ENCODE measurements around the gene ABTB2.

ABTB2 gene

DNA sequence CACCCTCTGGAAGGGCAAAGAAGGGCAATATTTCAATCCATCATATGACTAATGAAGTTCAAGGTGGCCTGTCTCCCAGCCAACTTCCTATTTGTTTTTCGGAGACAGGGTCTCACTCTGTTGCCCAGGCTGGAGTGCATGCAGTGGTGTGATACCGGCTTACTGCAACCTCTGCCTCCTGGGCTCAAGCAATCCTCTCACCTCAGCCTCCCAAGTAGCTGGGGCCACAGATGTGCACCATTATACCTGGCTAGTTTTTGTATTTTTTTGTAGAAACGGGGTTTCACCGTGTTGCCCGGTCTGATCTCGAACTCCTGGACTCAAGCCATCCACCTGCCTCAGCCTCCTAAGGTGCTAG is 13.4 kb downstream of the ABTB2 start:
- in situ Hi-C loops (cut with HindIII; ENCODE audit: low sequenced_read_pairs): no loop called here

DNA sequence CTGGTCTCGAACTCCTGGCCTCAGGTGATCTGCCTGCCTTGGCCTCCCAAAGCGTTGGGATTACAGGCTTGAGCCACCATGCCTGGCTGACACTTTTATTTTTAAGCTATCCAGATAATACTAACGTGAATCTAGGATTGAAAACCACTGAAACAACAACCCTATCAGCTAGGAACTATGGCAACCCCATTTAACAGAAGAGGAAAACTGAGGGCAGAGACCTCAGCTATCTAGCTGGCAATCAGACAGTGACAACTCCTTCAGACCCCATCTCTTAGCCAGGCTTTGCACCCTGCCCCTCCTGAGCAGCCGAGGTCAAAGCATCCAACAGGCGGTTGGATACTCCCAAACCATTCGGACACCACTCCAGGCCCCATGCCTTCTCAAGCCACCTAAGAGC is 14.1 kb downstream of the ABTB2 start:
- in situ Hi-C loops (cut with HindIII; ENCODE audit: low sequenced_read_pairs): no loop called here

DNA sequence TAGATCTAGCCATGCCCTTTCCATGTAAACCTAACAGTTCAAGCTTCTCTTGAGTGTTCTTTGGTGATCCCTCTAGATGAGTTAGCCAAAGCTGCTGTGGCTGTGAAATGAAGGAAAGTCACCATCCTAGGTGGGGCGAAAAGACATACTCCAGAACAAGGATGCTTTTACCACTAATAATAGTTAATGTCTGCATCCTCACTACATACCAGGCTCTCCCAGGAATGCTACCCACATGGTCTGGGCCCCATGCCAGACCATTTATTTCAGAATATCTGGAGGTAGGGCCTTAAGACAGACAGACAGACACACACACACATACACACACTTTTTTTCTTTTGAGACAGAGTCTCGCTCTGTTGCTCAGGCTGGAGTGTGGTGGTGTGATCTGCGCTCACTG is 14.7 kb downstream of the ABTB2 start:
- in situ Hi-C loops (cut with HindIII; ENCODE audit: low sequenced_read_pairs): no loop called here

DNA sequence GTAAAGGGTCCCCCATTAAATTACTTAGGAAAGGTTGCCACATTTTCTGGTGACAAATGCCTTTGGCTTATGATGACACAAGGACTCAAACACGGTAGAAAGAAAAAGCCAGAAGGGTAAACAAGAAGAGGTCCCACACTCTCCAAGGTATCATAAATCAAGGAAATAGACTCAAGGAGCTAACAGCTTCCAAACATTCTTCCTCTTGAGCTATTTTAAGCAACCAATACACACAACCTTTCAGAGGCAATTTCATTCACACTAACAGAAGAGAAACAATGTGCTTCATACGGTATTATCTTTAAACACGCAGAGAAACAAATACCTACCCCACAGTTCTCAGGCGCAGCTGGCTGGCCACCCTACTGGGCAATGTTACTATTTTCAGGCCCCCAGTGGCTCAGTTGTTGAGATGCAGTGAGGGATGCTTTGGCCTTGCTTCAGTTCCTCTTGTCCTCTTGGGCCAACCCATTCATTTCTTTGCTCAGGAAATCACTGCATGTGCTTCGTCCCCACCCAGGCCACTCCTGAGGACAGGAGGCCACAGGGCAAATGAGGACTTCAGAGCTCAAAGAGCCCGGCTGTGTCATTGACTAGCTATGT is 15.8 kb downstream of the ABTB2 start:
- in situ Hi-C loops (cut with HindIII; ENCODE audit: low sequenced_read_pairs): no loop called here

DNA sequence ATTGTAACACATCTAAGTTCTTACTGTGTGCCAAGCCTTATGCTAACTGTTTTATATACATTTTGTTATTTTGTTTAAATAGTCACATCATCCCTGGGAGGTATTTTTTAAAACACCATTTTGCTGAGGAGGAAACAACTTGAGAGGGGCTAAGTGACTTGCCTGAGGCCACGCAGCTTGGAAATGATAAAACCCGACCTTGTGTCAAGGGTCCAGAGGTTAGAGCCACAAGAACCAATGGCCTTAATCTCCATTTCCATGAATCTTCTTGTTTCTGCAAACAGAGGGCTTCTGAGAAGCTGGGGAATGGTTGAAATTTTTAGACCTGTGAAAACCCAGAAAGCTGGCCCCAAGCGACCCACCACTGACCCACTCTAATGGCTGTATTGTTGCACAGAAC is 16.7 kb downstream of the ABTB2 start:
- in situ Hi-C loops (cut with HindIII; ENCODE audit: low sequenced_read_pairs): no loop called here

DNA sequence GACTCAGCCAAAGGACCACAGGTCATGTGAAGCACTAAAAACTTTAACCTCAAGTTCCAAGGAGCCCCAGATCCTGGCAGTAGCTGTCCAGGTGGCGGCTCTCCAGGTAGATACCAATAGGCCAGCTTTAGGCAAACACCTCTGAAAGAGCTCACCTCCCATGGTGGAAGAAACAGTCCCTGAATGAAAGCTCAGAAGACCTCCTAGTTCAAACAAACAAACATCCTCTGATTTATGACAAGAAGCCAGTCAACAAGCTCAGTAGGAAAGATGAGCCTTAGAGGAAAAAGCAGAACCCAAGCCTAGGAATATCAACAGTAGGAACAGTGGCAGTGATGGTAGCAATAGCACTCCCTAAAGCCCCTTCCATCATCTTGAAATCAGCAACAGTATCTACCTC is 17.2 kb downstream of the ABTB2 start:
- in situ Hi-C loops (cut with HindIII; ENCODE audit: low sequenced_read_pairs): no loop called here

DNA sequence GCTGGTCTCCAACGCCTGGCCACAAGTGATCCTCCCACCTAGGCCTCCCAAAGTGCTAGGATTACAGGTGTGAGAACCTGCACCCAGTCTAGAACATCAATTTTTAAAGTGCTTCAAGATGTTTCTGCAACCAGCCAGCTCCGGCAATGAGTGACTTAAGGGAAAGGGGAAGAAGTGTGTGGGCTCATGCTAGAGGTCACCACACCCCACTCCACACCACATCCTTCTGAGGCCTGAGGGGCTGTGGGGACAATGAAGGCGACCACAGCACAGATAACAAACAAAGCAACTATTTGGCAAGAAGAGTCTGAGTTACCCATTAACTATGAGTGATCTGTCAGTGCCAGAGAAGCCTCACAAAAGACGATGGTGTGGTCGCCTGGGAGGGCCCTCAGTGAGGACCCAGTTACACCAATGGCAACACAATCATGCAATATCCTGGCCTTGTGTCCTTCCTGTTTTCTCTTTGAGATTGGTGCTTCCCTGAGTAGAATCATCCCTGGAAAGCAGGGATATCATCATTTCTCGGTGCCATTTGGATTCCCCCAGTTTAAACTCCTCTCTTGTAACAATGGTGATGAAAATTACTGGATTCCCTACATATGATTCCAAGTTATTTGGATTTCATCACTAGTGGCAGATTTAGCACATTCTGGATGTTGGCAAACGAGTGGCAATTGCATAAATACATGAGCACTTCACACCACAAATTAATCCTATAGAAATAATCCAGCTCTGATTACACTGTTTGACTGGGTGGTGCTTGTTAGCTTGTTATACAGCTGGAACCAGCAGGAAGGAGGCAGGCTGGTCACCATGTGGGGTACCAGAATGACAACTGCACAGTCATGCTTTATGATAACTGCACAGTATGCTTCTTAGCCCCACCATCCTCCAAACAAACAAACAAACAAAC is 18.4 kb downstream of the ABTB2 start:
- in situ Hi-C loops (cut with HindIII; ENCODE audit: low sequenced_read_pairs): no loop called here

DNA sequence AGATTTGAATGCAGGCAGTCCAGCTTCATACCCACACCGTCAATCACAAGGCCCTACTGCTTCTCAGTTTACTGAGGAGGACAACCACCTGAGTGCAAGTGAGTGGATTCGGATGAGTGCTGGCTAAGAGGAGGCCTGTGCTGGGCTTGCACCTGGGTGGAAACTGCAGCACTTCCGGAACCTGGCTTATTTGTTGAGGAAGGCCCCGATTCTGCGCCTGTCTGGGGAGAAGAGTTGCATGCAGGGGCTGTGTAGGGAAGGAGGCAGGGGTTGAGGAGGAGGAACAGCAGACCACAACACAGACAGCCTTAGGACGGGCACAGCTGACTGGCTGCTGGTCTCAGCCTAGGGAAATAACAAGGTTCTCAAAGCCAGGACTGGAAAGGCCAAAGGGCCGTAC is 20.8 kb downstream of the ABTB2 start:
- in situ Hi-C loops (cut with HindIII; ENCODE audit: low sequenced_read_pairs): no loop called here

DNA sequence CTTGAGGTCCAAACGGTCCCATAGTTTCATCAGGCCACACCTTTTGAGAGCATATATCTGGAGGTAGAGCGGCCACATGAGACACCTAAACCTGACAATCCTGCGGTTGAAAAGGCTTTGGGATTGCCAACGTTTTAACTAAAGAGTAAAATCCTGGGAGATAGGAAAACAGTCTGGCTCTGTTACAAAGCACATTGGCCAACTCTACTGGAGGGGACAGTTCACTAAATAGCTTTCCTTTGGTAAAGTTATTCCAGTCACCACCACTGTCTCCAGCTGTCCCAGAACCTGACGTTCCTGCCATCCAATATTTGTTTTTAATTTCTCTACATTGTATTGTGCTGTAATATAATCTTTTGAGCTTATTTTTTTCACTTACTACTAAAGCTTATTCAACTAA is 22.0 kb downstream of the ABTB2 start:
- in situ Hi-C loops (cut with HindIII; ENCODE audit: low sequenced_read_pairs): no loop called here

DNA sequence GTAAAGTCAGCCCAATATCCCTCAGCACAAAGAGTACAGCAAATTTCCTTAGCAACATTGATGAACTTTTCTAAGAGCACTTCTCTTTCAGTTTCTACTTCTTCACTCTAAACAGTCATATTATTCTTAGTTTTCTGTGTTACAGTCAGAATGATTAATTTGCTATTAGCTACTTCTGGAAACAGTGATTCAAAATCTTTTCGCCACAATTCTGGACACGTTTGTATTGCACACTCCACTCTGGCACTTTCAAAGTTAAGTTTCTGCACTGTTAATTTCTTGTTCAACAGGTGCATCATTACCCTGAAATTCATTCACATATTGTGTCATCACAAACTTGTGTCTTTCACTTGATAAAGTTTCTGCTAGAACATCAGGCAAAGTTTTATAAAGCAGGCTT is 22.5 kb downstream of the ABTB2 start:
- in situ Hi-C loops (cut with HindIII; ENCODE audit: low sequenced_read_pairs): no loop called here

DNA sequence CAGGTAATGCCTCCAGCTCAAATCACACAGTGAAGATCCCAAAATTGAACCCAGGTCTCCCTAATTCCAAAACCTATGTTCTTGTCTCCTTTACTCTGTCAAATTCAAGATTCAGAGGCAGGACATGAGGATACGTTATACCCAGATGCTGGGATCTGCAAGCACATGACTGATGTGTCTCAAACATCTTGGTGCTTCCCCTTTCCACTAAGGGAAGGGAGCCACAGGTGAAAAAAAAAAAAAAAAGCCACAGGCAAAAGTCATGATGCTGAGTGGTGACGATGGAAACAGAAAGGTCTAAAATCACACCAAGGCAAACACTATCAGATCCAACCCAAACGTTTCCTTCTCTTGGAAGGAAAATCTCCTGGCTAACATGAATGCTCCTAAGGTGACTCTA is 24.0 kb downstream of the ABTB2 start:
- in situ Hi-C loops (cut with HindIII; ENCODE audit: low sequenced_read_pairs): no loop called here

DNA sequence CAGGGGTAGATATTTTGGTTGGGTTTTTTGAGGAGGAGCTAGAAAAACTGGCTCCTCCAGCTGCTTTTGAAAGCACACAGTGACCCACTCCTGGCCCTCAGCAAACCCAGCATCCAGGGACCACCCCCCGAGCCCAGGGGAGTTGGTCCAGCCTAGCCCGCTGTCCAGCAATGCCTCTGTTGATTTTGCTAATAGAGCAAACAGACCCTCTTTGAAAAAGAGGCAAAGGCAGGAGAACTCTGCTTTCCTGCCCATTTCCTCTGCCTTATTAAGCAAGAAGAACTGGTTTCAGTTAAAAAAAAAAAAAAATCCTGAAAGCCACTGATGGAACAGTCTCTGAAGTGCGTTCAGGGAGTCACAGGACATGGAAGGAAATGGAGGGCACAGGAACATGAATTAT is 25.3 kb downstream of the ABTB2 start:
- in situ Hi-C loops (cut with HindIII; ENCODE audit: low sequenced_read_pairs): no loop called here

DNA sequence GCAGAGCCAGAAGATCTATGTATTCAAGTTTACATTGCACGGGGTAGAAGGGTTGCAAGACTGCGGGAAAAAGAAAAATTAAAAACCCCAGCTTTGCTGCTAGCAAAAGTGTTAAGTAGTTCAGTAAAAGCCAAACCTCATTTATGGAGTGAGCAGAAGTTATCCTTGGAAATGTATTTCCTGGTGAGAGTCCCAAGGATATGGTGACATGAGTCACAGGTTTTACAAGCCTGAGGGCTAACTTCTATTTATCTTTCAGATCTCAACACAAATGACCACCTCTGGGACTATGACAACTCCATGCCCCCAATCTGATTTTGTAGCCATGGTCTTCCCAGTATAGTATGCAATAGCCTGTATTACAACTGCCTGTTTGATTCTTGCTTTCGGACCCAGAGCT is 26.1 kb downstream of the ABTB2 start:
- in situ Hi-C loops (cut with HindIII; ENCODE audit: low sequenced_read_pairs): no loop called here

DNA sequence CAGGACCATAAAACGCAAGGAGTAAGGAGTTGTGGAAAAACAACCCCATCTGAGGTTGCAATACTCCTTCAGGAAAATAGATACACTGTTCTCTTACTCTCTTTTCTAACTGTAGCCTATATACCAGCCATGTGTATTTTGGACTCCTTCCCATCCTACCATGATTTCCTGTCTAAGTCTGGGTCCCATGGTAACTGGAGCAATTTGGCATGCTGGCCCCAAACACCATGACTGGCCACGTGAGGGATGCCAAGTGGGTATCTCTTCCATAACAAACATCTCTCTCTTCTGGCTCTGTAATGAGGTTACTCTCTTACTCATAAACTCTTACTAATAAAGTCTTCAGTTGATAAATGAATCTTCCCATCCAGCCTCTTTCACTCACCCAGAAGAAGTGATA is 26.5 kb downstream of the ABTB2 start:
- in situ Hi-C loops (cut with HindIII; ENCODE audit: low sequenced_read_pairs): no loop called here

DNA sequence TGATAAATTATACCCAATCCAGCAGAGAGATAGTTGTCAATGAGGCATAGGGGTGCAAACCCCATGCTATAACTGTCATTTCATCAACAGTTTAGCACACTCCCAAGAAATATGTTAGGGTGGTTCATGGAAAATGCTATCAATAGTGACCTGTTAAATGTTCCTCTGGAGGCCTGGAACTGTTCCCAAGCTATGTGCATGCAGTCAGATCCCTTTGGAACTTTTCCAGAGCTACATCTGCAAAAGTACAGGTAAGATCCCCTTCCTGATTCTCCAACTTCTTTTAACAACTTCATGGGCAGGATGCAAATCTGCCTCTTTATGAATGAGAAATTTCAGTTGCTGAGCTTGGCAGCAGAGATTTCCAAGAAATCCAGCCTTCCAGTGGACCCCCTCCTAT is 27.2 kb downstream of the ABTB2 start:
- in situ Hi-C loops (cut with HindIII; ENCODE audit: low sequenced_read_pairs): no loop called here

DNA sequence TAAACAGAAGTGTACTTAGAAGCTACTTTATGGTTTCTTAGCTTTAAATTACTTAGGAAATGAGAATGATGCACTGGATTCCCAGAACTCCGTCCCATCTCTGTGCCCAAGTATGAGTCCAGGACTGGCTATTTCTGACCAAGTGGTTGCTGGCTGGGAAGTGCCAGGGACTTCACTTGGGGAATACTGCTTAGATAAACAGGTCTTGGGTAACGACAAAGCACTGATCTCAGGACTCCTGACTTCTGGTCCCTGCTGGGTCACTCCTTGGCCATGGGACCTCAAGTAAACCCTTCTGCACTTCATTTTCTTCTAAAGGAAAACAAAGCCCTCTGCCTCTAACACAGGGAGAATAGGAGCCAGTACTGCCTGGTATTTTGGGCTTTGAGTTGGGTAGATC is 27.9 kb downstream of the ABTB2 start:
- in situ Hi-C loops (cut with HindIII; ENCODE audit: low sequenced_read_pairs): no loop called here

DNA sequence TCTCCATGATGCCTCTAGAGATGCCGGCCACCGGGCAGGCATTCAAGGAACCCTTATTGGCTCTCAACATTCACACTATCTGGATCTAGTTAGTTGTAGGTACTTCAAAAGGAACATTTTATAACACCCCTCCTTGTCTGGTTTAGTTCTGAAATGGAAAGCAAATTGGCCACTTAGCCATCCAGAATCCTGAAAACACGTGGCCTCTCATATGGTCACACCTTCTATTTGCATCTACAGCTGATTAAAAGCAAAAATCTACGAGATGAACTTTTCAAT is 29.2 kb downstream of the ABTB2 start:
- in situ Hi-C loops (cut with HindIII; ENCODE audit: low sequenced_read_pairs): no loop called here

DNA sequence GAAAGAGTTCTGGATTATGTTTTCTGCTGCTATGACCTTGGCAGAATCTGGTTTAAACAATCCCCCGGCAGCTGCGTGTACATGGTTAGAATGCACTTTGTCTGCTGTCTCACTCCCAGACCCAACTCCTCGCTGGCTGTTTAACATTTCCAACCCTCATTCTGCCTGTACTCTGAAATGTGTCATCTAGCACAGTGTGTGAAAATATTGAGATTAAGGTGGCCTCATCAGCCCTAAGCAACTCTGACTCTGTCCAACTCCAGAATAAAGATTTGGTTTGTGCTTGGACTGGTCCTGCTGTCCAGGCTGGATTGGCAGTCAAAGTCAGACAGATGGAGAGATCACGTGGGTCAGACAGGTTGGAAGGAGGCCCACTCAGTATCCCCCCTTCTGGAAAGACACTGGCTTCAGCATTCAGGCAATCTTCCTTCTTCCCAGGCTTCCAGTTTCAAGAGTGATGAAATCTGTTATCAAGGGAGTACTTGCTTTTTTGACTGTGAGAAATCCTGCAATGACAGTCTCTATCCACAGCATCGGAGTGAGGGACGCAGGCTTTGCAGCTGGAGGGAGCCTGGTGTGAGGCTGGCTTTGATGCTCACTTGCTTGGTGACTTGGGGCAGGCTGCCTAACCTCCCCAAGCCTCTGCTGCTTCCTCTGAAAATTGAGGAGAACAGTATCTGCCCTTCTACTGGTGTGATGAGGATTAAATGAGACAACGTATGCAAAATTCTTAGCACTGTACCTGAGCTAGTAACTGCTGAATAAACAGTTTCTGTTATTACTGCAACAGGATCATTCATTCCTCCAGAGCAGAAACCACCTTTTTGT is 29.8 kb downstream of the ABTB2 start:
- in situ Hi-C loops (cut with HindIII; ENCODE audit: low sequenced_read_pairs): no loop called here

DNA sequence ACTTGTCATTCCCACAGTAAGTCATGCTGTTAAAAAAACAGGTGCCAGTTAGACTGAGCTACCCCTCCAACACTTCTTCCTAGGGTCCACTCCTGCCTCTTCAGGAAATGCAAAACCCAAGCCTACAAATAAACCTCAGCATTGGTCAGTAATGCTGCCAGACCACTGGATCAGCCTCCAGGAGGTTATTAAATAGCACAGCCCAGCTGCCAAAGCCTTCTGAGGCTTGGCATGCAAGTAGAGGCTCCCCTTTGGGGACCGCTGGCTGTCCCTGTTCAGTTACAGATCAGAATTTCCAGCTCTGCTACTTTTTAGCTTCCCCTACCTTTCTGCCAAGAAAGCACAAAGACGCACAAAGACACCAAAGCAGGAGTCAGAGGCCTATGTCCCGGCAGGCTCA is 33.3 kb downstream of the ABTB2 start:
- in situ Hi-C loops (cut with HindIII; ENCODE audit: low sequenced_read_pairs): no loop called here

DNA sequence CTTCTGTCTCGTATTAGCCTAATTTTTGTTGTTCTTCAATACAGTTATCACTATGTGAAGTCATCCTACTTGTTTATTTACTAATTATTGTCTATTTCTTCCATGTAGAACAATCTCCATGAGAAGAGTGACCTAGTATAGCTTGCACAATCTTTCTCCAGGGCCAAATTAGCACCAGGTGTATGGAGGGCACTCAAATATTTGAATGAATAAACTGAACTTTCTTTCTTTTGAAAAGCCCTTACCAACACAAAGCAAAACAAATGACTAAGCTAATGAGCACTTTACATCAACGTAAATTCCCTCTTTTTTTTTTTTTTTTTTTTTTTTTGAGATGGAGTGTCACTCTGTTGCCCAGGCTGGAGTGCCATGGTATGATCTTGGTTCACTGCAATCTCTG is 34.2 kb downstream of the ABTB2 start:
- in situ Hi-C loops (cut with HindIII; ENCODE audit: low sequenced_read_pairs): no loop called here

DNA sequence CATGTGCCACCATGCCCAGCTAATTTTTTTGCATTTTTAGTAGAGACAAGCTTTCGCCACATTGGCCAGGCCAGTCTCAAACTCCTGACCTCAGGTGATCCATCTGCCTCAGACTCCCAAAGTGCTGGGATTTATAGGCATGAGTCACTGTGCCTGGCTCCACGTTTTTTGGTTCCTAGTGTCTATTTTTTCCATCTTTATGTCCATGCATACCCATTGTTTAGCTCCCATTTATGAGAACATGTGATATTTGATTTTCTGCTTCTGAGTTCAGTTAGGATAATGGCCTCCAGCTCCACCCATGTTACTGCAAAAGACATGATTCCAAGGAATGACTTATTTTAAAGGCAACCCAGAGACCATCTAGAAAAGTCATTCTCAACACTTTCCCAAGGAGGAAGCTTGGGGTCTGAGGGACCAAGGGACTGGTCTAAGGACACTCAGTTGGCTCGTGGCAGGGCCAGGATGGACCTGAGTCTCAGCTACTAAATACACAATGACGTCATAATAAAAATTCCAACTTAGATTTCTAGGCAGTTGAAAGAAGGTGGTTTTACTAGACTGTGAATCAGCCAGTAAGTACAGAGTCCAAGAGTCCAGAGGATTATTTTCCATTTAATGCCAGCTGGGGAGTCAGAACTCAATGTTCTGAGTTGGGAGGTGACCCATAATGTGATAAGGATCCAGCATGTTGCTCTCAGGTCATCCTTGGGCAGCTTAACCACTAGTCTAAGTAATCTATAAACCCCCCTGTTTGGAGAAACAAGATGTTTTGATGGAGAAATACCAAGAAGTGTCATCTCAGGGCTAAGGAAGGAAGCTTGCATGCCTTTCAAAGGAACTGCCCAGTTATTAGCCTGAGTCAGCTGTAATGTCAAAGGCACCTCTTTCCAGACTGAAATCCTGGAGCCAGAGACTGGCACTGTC is 39.4 kb downstream of the ABTB2 start:
- in situ Hi-C loops (cut with HindIII; ENCODE audit: low sequenced_read_pairs): loop anchor here (5.0 to 10.0 kb wide), 2 partner anchors 34 to 74 kb away; no protein-coding TSS in a partner anchor

All from endothelial cell of hepatic sinusoid (primary cell).